ENCODE measurements around the gene FANK1.

DNA sequence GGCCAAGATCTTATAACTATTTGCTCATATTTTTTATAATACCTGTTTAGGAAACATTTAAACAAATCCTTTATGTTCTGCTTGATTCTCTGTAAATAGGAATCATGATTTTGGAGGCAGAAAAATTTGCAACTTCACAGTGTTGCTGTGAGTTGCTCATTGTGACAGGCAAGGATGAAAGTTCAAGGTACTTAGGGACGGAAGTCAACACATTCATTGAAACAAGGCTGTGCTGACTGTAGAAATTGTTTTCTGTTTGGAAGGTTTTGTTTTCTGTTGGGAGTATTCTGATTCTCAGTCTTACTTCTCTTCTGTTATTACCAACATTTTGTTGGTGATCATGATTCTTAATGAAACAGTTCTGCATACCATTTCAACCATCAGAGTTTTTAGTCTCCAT, 54.9 kb downstream of the FANK1 start:
- TF ChIP-seq SP1 (IDR thresholded peaks at IDR 0.05) (no peak), HDGF (IDR thresholded peaks at IDR 0.05; ENCODE audit: borderline replicate concordance) (no peak), SUZ12 (IDR thresholded peaks at IDR 0.05) (no peak), FOXM1 (IDR thresholded peaks at IDR 0.05; ENCODE audit: borderline replicate concordance) (no peak), ARNT (IDR thresholded peaks at IDR 0.05) (no peak), BHLHE40 (IDR thresholded peaks at IDR 0.05; ENCODE audit: borderline replicate concordance) (no peak), LEF1 (IDR thresholded peaks at IDR 0.05; ENCODE audit: borderline replicate concordance) (no peak), ZNF384 (IDR thresholded peaks at IDR 0.05) (no peak), ELF4 (IDR thresholded peaks at IDR 0.05) (no peak), FOXA1 (IDR thresholded peaks at IDR 0.05) (no peak), CTBP1 (IDR thresholded peaks at IDR 0.05; ENCODE audit: borderline replicate concordance) (no peak), TARDBP (IDR thresholded peaks at IDR 0.05) (no peak), FOXK2 (IDR thresholded peaks at IDR 0.05) (no peak)
